T1000 (cell line): ENCODE measurements around the gene SIPA1L3.
A peak's percentile ranks its signal among the peaks of the same experiment; 100 is the strongest.

Source experiments
- DNase-seq: peaks from one replicate; lab custom pipeline; 2025; ENCODE audit warnings: mixed read lengths; lab: John Stamatoyannopoulos, UW

SIPA1L3 gene

DNA sequence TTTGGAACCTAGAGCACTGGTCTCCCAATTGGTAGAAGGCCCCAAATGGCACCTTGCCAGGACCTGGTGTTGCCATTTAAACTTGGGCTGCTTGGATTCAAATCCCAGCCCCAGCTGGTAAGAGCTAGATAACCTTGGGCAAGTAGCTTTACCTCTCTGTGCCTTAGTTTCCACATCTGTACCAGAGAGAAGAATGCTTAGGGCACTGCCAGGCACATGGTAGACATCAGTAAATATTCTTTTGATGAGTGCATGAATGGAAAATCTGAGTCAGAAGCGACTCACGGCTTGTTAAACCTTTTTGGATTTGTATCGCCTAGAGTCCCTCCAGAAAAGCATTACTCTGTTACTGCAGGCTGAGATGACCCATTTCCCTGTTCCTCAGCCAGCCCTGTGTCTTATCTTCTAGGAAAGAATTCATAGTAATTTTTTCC lies 90.9 kb downstream of the SIPA1L3 start:
- peak; percentile 58 for DNase-seq

DNA sequence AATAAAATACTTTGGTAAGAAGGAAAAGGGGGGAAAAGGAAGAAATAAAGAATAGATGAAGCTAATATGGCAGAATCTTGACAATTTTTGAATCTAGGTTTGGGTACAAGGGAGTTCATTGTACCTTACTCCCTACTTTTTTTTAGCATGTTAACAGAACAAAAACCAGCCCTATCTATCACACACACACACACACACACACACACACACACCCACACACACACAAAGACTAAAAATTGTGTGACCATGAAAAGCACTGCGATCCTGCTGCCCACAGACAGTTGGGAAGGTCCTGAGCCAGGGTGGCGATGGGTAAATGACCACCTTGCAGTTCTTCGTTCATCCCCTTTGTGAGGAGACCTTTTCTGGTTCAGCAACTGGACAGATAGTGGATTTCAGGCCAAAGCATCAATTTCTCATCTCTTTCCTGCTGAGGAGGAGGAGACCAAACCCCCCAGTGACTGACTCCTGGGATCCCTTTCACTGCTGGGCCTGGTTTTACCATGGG lies 91.8 kb downstream of the SIPA1L3 start:
- DNase-seq = no peak

DNA sequence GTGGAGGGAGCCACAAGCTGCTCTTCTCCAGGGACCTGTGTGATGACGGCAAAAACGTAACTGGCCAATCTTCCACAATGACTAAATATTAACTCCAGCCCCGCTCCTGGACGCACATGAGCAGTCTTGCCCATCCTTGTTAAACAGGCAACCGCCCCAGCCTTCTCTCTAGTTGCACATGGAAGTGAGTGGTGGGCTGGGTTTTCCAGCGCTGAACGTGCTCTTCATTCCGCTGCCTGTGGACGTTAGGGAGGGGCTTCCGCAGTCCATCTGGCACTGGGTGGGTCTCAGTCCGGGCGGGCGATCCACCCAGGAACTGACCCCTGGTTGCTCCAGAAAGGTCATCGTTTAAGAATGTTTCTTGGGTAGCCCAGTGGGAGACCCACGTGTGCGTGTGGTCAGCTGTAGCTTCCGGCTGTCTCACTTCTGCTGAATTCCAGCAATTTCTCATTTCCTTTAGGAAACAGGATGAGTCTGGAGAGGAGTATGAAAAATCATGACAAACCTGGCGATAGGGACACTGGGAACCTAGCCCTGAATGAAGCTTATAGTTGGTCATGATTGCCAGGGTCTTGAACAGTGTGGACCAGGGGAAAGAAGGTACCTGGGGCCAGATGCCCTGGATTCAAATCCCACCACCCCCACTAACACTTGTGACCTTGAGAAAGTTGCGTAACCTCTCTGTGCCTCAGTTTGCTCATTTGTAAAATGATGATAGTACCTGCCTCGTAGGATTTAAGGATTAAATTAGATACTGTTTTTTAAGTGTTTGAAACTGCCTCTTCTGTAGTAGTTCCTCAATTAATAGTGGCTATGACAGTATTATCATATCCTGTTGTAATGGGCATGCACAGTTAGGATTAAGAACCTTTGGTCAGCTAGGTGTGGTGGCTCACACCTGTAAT lies 92.6 kb downstream of the SIPA1L3 start:
- peak; percentile 88 for DNase-seq

DNA sequence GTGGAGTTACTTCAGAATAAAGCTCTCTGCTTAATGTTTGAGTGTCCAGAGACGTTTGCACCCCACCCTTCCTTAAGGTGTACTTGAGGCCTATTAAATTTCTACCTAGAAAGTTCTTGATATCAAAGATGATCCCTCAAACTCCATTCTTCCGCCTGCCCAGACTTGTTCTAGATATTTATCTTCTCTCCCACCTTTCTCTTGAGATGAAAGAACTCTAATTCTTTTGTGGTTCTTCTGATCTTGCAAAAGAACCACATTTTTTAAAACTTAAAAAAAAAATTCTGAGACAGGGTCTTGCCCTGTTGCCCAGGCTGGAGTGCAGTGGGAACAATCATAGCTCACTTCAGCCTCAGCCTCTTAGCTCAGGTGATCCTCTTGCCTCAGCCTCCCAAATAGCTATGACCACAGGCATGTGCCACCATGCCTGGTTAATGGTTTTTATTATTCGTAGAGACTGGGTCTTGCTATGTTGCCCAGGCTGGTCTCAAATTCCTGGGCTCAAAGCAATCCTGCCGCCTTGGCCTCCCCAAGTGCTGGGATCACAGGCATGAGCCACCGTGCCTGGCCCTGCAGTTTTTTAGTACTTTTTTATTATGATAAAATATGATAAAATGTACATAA lies 94.3 kb downstream of the SIPA1L3 start:
- no peak for DNase-seq

DNA sequence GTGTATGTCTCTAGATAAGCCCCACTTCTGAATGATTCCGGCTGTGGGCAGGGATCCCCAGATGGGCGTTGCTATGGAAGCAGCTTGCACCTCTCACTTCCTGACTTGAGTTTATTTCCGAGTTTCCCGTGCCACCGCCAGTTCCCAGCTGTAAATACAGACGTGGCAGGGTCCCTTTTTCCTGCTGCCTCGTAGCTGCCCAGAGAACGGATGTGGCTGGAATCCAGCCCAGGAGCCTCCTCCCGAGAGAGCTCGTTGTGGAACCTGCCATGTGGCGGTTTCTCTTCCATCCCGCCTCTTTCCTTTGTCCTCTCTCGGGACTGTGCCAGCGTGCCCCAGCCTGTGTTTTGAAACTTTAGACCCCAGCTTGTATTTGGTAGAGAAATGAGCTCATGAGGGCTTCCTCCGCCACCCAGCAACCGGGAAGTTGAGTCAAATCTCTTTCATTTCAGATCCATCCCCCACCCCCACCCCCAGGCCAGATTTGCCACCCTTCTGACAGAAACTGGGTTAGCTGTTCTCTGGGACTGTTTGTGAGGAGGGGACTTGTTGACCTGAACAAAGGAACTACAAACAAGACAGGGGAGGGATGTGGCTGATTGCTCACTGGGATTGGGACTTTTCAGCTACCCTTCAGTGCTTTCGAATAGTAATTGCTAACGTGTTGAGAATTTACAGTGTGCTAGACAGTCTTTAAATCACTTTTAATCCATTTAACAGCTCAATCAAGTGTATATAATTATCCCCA lies 96.6 kb downstream of the SIPA1L3 start:
- peak; percentile 74 for DNase-seq

DNA sequence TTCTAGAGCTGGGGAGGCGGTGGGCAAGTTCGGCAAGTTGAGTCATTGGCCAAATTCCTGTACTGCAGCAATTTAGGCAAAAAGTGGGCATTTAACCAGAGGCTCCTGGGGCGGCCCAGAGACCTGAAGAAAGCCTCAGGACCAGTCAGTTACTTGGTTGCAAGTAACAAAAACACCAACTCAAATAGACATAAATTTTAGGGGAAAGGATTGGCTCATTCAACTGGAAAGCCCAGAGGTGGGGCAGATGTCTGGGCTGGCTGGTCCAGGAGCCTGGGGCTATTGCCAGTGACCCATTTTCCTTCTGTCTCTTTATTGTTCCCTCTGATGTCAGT lies 97.1 kb downstream of the SIPA1L3 start:
- no peak for DNase-seq

DNA sequence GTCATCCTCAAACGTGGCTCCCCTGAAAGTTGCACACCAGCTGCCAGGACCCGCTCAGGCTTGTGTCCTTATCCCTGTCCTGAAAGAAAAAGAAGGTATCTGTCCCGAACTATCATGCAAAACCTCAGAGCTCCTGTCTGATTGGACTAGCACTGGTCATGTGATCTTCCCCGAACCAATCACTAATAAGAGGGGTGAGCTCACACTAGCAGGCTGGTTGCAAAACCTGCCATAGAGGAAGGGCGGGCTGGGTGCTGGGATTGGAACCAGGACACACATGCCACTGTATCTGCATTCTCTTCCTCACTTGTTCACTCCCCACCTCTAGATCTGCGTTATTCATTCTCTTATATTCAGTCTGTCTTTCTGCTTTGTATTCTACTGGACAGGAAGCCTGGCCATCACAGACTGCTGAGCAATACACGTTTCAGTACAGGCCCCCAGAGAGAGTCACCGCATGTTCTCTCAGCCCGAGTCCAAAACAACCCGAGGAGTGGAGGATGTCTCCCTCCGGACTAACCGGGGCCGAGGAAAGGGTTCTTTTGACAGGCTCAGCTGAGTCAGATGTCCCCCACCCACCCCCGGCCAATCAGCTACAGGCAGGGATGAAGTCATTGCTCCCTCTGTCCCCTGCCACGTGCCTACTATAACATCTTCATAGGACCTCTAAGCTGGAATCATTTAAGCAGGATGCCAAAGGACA lies 97.7 kb downstream of the SIPA1L3 start:
- DNase-seq = peak; percentile 79

DNA sequence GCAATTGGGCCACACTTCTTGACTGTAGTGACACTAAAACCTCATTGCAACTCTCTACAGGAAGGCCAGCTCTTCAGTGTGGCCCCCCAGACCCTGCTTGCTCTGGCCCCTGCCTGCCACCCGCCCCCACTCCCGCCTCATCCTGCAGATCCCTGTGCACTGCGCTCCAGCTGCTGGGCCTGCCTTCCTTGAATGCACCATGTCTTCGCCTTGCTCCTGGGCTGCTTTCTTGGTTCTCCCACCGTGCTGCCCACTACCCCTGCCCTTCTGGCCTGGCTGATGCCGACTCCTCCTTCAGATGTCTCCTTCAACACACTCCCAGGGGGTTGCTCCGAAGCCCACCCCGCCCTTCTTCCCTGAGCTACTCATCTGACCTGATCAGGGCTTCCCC lies 98.2 kb downstream of the SIPA1L3 start:
- DNase-seq = no peak

DNA sequence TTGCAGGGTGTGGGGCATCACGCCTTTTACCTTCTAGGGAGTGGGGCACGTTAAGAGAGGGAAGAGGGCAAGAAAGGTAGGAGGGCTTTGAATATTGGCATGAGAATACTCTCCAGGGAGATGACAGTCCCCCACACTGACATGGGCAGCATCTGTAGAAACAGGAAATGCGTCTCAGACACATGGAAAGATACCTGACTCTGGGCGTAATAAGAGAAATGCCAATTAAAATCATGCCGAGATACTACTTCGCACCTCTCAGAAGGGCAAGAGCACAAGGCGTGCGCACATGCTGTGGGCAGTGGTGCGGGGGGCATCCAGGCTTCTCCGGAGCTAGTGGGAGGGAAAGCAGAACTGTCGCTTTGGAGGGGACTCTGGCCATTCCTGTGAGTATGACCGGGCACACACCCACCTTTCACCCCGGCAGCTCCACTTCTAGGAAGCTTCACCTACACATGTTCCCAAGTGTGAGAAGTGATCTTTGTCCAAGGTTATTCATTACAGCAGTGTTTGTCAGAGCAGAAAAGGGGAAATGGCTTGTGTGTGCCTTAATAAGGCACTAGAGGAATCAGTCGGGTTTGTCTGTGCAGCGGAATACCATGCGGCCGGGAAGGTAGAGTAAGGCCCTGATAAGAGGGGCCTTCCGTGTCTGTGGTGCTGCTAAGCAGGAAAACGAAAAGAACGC lies 99.5 kb downstream of the SIPA1L3 start:
- no peak for DNase-seq

DNA sequence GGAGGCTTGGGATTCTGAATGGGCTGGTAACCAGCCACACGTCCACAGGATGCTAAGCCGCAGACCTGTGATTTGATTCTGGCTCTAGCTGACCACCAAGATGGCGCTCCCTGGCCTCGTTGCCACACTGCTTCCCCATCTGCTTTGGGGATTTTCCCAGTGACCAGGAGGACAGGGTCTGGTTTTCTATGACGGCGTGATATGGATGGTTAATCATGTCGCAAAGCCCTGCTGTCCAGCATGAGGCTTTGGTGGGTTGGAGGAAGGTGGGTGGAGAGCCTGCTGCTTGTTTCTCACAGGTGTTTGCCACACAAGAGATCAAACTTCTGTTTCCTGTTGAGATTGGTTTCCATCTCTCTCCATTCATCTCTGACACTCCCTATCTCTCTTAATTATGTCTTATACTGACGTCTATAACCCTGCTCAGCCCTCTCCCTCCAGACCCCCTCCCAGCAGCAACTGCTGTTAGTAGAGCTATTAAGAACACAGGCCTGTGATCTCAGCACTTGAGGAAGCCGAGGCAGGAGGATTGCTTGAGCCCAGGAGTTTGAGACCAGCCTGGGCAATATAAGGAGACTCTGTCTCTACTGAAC lies 102.7 kb downstream of the SIPA1L3 start:
- no peak for DNase-seq

DNA sequence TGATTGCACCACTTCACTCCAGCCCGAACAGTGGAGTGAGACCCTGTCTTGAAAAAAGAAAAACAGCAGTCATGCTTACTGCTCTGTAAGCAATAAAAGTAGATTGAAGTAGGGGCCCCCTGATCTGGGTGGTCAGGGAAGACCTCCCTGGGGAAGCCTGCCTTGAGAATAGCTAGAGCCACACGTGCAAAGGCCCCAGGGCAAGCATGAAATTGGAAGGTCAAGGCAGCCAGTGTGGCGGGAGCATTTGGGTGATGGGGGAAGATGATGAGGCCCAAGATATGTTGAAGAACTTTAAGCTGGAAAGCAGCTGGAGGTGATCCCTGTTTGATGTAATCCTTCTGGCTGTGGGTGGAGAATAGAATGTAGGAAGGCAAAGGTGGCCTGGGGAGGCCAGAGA lies 104.4 kb downstream of the SIPA1L3 start:
- DNase-seq = no peak

DNA sequence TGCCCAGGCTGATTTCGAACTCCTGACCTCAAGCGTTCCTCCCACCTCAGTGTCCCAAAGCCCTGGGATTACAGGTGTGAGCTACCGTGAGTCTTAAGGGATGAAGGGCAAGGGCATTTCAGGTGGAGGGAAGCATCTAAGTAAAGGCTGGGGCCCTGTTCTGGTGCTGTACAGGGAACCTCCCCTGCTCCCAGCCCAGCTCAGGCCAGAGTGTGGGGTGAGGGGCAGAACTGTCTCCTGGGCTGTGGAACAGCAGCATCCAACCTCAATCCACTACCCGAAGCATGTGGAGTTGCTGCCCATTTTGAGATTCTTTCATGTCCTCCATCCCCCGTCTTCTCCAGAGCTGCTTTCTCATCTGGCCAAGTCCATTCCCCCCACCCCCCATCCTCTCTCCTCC lies 105.3 kb downstream of the SIPA1L3 start:
- no peak for DNase-seq

DNA sequence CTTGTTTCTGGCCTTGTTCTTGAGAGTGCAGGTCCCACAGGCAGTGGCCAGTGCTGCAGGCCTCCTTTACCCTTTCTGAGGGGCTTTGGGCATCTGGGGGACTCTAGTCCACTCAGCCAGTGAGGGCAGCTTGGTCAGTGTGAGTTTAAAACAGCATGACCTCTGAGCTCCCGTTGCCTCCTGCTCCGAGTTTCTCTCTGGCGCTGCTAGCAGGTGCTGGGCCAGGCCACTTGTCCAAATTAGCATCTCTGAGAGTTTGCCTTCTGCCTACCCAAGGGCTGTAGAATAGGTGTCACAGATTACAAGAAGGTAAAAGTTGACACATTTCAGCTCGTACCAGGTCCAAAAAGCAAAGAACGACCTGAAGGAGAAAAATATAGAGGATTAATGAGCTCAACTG lies 105.9 kb downstream of the SIPA1L3 start:
- DNase-seq = no peak

DNA sequence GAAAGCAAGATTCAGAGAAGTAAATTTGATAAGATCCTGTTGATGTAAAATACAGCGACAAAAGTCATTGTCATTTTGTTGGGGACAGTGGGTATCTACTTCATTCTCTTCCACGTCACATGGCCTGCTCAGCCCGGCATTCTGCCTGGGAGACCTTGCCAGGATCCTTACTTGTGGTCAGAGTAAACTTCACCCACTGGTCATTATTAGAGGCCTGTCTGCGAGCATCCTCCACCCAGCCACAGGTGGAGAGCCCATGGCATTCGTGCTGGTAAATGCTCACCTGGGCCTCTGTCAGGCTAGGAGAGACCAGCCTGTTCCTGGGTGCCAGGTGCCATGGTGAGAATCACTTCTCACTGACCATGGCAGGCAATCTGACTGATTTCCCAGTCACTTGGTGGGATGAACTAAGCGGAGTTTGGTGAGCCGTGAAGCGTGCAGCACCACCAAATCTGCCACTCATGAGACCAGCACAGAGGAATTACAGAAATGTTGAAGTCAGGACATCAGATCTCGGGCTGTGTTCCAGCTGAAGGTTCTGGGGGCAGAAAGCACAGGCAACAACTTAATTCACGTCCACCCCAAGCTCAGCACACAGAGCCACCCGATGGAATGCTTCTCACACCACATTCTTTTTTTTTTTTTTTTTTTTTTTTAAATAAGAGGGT lies 107.0 kb downstream of the SIPA1L3 start:
- DNase-seq = no peak

DNA sequence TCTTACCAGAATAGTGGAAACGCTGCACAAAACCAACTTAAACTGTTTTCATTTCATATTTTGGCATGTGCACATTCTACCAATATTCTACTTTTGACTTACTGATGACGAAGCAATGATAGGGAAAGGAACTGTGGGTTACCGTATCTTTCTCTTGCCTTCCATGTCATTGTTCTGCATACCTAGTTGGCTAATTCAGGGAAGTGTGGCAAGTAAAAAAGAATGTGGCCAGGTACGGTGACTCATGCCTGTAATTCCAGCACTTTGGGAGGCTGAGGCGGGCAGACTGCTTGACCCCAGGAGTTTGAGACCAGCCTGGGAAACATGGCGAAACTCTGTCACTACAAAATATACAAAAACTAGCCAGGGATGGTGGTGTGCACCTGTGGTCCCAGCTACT lies 108.2 kb downstream of the SIPA1L3 start:
- DNase-seq = no peak

DNA sequence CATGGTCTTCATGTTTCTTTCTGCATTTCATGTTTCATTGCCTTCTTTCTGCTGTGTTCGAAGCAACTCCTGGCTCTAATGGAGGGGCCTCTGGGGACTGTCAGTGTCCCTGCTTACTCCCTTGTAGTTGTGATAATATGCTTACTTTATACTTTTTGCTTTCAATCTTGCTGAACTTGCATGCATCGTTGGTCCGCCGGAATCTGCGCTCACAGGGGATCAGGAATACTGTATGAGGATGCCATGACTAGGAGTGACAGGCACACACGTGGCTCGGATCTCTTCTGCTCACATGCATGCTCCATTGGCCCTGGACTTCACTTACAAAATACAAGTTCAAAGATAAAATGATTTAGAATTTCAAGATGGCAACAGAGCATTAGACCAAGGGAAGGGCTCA lies 108.8 kb downstream of the SIPA1L3 start:
- no peak for DNase-seq

DNA sequence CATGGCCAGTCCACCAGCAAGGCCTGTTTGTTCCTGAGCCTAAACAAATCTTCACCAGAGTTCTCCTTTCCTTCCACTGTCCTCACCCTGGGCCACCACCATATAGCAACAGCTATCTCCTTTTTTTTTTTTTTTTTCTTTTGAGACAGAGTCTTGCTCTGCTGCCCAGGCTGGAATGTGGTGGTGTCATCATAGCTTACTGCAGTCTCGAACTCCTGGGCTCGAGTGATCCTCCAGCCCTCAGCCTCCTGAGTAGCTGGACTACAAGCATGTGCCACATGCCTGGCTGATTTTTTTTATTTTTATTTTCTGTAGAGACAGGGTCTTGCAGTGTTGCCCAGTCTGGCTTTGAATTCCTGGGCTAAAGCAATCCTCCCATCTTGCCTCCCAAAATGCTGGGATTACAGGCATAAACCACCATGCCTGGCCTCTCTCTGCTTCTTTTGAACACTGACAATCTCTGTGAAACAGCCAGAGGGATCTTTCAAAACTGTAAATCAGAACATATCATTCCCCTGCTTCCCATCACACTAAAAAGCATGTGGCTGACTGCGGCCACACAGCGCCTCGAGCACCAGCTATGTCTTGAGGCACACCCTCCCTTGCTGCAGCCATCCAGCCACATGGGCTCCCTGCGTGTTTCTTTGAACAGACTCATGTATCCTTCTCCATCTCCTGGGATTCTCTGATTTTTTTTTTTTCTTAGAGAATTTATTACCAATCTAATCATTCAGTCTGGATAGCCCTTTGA lies 110.6 kb downstream of the SIPA1L3 start:
- no peak for DNase-seq

DNA sequence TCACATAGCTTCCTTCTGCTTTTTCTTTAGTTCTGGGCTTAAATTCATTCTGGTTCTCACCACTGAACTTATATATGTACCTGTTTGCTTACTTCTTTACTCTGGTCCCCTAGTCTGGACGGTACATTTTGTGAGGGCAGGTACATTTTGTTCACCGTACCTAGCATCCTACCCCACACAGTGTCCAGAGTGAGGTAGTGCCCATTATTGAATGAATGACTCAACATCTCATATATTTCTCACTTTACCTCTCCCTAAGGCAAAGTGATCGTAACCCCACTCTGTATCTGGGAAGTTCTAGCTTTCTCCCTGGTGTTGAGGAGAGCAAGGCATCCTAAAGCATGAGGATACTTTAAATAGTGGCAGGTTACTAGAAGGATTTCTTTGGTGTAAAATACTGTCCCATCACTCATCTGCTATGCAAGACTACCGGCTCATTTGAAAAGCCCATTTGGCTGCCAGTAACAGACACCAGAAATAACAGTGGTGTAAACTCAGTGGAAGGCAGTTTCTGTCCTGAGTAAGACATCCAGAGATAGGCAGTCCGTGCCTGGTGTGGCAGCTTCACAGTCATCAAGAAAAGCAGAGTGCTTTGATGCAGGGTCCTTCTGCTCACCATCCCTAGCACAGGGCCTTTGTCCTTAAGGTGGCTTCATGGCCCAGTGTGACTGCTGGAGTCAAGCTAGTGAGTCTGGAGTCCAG lies 111.8 kb downstream of the SIPA1L3 start:
- no peak for DNase-seq

DNA sequence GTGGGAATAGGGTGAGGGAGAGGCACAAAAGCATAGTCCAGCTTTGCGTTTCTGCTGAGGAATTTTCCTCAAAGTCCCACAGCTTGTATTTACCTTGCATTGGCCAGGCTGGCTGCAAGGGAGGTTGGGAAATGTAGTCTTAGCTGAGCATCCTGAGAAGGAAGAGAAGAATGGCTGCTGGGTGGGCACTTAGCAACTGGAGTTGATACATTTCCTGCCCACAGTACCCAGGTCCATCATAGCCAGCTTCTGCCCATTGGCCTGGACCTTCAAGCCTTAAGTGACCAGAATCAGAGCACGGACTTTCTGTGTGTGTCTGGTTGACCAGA lies 112.4 kb downstream of the SIPA1L3 start:
- no peak for DNase-seq
